ENCODE results near the gene UBAP2. TPM values are rescaled to one million over a fixed set of nuclear protein-coding genes. Genes with fewer than 3 reads are reported as not detected.

Gene UBAP2
- total RNA-seq, 3 donors from 2014 or later, result 33.9 to 39.1 (median 35.9) TPM

DNA sequence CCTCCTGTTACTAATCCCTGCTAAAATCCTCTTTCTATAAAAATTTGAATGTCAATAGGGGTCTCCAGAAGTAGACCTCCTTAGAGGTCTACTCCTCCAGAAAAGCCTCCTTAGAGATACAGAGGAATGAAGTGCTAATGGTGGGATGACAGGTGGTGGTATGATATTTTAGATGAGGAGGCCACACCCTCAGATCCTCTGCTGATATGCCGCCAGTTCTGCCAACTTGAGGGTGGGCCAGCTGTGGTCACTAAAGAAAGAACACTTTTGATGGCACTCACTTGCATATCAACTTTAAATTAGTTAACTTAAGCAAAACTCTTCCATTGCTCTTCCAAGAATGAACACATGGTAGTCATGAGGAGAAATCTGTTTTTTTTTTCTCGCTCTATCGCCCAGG lies 16.9 kb upstream of the UBAP2 start:
- H3K9me3 ChIP-seq, result no peaks in the 10 kb centered on the region
- TF ChIP-seq, protein P1, sequence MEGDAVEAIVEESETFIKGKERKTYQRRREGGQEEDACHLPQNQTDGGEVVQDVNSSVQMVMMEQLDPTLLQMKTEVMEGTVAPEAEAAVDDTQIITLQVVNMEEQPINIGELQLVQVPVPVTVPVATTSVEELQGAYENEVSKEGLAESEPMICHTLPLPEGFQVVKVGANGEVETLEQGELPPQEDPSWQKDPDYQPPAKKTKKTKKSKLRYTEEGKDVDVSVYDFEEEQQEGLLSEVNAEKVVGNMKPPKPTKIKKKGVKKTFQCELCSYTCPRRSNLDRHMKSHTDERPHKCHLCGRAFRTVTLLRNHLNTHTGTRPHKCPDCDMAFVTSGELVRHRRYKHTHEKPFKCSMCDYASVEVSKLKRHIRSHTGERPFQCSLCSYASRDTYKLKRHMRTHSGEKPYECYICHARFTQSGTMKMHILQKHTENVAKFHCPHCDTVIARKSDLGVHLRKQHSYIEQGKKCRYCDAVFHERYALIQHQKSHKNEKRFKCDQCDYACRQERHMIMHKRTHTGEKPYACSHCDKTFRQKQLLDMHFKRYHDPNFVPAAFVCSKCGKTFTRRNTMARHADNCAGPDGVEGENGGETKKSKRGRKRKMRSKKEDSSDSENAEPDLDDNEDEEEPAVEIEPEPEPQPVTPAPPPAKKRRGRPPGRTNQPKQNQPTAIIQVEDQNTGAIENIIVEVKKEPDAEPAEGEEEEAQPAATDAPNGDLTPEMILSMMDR (IDR thresholded peaks at IDR 0.05), result no peak
- DNase-seq (no peak), ATAC-seq (no peak)
- no peaks in the 10 kb centered on the region for H3K4me1 ChIP-seq (ENCODE audit: low read depth)
- no peak overlapping the region for H3K4me3 ChIP-seq
- intact Hi-C loops (cut with DNase I, micrococcal nuclease), result no loop called here
- no peaks in the 10 kb centered on the region for H3K36me3 ChIP-seq (ENCODE audit: low read depth)

DNA sequence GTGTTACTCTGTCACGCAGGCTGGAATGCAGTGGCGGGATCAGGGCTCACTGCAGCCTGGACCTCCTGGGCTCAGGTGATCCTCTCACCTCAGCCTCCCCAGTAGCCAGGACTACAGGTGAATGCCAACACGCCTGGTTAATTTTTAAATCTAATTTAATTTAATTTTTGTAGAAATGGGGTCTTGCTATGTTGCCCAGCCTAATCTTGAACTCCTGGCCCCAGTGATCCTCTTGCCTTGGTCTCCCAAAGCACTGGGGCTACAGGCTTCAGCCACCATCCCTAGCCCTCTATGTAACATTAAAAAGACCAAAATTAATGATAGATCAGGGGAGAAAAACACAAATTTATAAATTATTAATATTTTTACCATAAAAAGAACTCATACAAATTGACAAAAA lies 11.3 kb upstream of the UBAP2 start:
- H3K36me3 ChIP-seq (ENCODE audit: low read depth), result no peaks in the 10 kb centered on the region
- no peak for ATAC-seq
- H3K4me1 ChIP-seq (ENCODE audit: low read depth), result no peaks in the 10 kb centered on the region
- TF ChIP-seq, protein P1 (IDR thresholded peaks at IDR 0.05), result no peak
- intact Hi-C loops (cut with DNase I, micrococcal nuclease), result no loop called here
- no peak for DNase-seq
- H3K4me3 ChIP-seq, result no peak overlapping the region
- no peaks in the 10 kb centered on the region for H3K9me3 ChIP-seq

DNA sequence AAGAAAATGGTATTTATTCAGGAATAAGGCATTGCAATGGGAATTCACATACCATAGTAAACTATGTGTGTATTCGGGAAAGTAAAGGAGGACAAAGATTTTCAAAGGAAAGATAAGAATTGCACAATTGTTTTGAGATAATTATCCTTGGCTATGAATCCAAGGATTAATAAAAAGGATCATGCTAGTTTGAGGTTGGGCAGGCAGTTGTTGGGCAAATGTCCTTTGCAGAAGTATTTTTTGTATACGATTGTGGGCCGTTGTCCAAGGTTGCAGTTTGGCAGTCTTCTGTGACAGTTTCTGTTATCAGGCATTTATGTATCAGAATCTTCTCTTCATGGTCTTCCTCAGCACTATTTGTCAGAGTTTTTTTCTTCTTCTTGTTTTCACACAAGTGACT lies 10.6 kb upstream of the UBAP2 start:
- intact Hi-C loops (cut with DNase I, micrococcal nuclease), result no loop called here
- TF ChIP-seq, protein P1 (IDR thresholded peaks at IDR 0.05), result no peak
- Histone ChIP-seq H3K36me3 (ENCODE audit: low read depth) (no peaks in the 10 kb centered on the region), H3K4me3 (no peak overlapping the region), H3K9me3 (no peaks in the 10 kb centered on the region), H3K4me1 (ENCODE audit: low read depth) (no peaks in the 10 kb centered on the region)
- ATAC-seq (no peak), DNase-seq (no peak)

DNA sequence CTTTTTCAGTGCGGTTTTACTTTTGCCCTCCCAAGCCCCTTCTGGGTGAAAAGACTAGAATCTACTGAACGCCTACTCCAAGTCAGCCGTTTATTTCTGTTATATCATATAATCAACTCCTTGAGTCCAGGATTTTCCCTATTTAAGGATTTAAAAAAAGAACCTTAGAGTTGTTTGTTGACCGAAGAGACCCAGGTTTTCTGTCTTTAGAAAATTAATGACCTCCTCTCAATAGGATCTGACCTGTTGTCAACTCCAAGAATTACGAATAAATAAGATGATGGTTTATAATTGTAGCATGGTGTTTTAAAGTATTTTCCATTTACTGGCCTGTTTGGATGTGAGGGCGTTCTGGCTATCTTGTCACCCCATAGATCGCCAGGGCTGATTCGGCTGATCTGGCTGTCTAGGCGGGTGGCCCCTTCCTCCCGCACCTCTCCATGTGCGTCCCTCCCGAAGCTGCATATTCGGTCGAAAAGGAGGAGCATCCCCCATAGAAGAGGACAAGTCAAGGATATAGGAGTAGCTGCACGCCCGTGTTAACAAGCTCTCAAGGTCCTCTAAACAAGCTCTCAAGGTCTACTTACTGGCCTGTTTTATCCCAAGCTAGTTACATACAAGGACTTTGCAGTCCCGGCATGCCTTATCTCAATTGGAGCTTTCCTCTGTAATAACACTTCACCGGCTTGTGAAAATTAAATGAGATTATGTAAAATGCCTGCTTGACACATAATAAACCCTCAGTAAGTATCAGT lies 1.1 kb upstream of the UBAP2 start:
- Histone ChIP-seq H3K36me3 (ENCODE audit: low read depth) (no peaks in the 10 kb centered on the region), H3K4me1 (ENCODE audit: low read depth) (peaks cover 13% of the 10 kb centered on the region), H3K4me3 (peak overlapping the region; percentile 66), H3K9me3 (no peaks in the 10 kb centered on the region)
- ATAC-seq (no peak), DNase-seq (peak in 2 of 3 donors; percentile 17 to 59)
- TF ChIP-seq, protein P1 (IDR thresholded peaks at IDR 0.05), result no peak
- intact Hi-C loops (cut with DNase I, micrococcal nuclease), result no loop called here

DNA sequence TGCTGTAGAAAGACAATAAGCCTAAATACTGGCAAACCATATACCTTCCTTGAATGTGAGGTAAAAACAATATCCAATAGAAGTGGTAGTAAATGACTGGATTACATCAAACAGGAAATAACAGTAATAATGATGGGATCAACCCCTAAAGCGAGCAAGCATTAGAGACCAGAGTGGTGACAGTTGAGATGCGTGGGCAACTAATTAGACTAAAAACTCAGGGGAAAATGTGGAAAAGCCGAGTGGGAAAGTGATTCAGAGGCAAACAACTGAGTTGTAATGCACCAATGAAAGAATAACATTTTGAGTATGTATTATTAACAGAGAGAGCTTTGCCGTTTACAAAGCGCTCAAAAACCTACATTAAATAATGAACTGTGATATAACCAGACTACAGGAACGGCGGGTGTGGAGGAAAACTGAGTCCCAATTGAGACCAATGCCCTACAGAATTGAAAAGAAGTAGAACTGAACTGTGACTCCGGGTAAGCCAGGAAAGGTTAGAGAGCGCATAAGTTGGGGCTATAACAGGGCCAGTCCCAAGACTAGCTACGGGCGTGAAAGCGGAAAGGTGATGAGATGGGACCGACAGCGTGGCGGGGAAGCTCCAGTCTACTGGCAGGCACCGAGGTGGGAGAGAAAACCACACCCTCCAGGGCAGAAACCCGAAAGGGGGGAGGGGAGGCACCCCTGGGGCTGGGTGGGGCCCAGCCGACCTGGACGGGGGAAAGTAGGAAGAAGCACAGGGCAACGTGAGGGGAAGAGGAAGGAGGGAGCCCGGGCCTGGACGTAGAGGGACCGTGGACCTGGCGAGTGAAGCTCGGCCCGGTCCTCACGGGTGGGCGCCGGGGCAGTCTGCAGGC lies 592 bp downstream of the UBAP2 start:
- H3K36me3 ChIP-seq (ENCODE audit: low read depth), result no peaks in the 10 kb centered on the region
- peak overlapping the region; percentile 66 for H3K4me3 ChIP-seq
- no peaks in the 10 kb centered on the region for H3K9me3 ChIP-seq
- intact Hi-C loops (cut with DNase I, micrococcal nuclease), result no loop called here
- TF ChIP-seq, protein P1 (IDR thresholded peaks at IDR 0.05), result no peak
- peak; percentile 67 to 81 (median 77) for DNase-seq
- ATAC-seq, result peak; percentile 46
- peaks cover 13% of the 10 kb centered on the region for H3K4me1 ChIP-seq (ENCODE audit: low read depth)

Measured in mucosa of descending colon (tissue), 3 donors.